Fibroblast of villous mesenchyme (primary cell): ENCODE data around the gene MEGF9. TPM values are rescaled to one million over a fixed set of nuclear protein-coding genes. Genes with fewer than 3 reads are reported as not detected.

Experiments
- DNase-seq: peaks from one replicate; pipeline ENCODE4 v3.0.0-alpha.2; 2010; ENCODE audit warnings: low read depth
- H3K4me3 ChIP-seq: 2 replicates; pipeline ENCODE4 v1.5.1; 2011; ENCODE audit warnings: low read depth, mild to moderate bottlenecking, low read length
- CTCF ChIP-seq: IDR thresholded peaks from 2 replicates; pipeline ENCODE4 v1.5.1; 2012; ENCODE audit warnings: low read depth, mild to moderate bottlenecking, low read length; ENCODE audit not compliant: insufficient read depth
- total RNA-seq: library from RNA; depleted of rRNA; stranded (reverse); fragments of >200 nt; gene quantifications from 2 replicates; pipeline ENCODE4 v1.2.3, GENCODE V29; 2012

Gene MEGF9
- total RNA-seq, 1 donor = 4.3 TPM

GRCh38 chr9:120668399-120668798 lies 45.9 kb downstream of the MEGF9 start:
- H3K4me3 ChIP-seq = no peak overlapping the region
- TF ChIP-seq CTCF = no peak
- DNase-seq = peak; percentile 10

- DNase-seq = no peak
- no peak for TF ChIP-seq CTCF
- H3K4me3 ChIP-seq = no peak overlapping the region
Measured at GRCh38 chr9:120663950-120664349, 50.3 kb downstream of the MEGF9 start.

GRCh38 chr9:120663380-120663779 lies 50.9 kb downstream of the MEGF9 start:
- TF ChIP-seq CTCF = no peak
- no peak for DNase-seq
- no peak overlapping the region for H3K4me3 ChIP-seq

GRCh38 chr9:120662513-120662912 lies 51.8 kb downstream of the MEGF9 start:
- H3K4me3 ChIP-seq = no peak overlapping the region
- no peak for DNase-seq
- TF ChIP-seq CTCF = no peak

- no peak overlapping the region for H3K4me3 ChIP-seq
- no peak for DNase-seq
- TF ChIP-seq CTCF = no peak
Measured at GRCh38 chr9:120659676-120660075, 54.6 kb downstream of the MEGF9 start.

- DNase-seq = no peak
- no peak for TF ChIP-seq CTCF
- no peak overlapping the region for H3K4me3 ChIP-seq
Measured at GRCh38 chr9:120659209-120659608, 55.1 kb downstream of the MEGF9 start.

GRCh38 chr9:120655005-120655622 lies 59.2 kb downstream of the MEGF9 start:
- no peak for DNase-seq
- TF ChIP-seq CTCF = no peak
- H3K4me3 ChIP-seq = no peak overlapping the region
